PC-9 (cell line): ENCODE data around the gene GRB2. TPM values are rescaled to one million over a fixed set of nuclear protein-coding genes. Genes with fewer than 3 reads are reported as not detected.
A peak's percentile ranks its signal among the peaks of the same experiment; 100 is the strongest.

ENCODE experiments used
- BruUV-seq: library from RNA; stranded (reverse); fragments of 400-500 nt; replicated peaks from 2 replicates; lab custom pipeline; 2021; lab: Mats Ljungman, UMichigan
- CTCF ChIA-PET: fragments of 300-600 bp; sonication (Branson Sonifier 250); formaldehyde crosslinking; loops from one replicate; lab custom pipeline; 2022; ENCODE audit warnings: antibody characterized with exemption; lab: Charles Lee
- POLR2A ChIA-PET: fragments of 300-600 bp; sonication (Branson Sonifier 250); formaldehyde crosslinking; loops from one replicate; lab custom pipeline; 2022; ENCODE audit warnings: antibody characterized with exemption; ENCODE audit not compliant: unreplicated experiment; lab: Charles Lee
- DNase-seq, 2 experiments: peaks; one replicate each; pipeline versions ENCODE4 v3.0.0 to v3.0.0-alpha.2; 2015 to 2022; ENCODE audit warnings: mixed read lengths in 1 of 2
- H2AFZ ChIP-seq: fragments of 200-600 bp; sonication (generic); 2 replicates; pipeline ENCODE4 v1.8.1; 2017; ENCODE audit warnings: antibody characterized with exemption
- H3F3A ChIP-seq: fragments of 200-600 bp; sonication (generic); 2 replicates; pipeline ENCODE4 v1.8.1; 2017; ENCODE audit warnings: antibody characterized with exemption, mild to moderate bottlenecking, low read depth; ENCODE audit not compliant: insufficient read depth
- H3K27ac ChIP-seq: fragments of 200-600 bp; sonication (generic); 2 replicates; pipeline ENCODE4 v1.6.1; 2016; ENCODE audit warnings: mixed run types
- H3K27me3 ChIP-seq: fragments of 200-600 bp; sonication (generic); 2 replicates; pipeline ENCODE4 v1.6.1; 2016; ENCODE audit warnings: low read depth, mixed run types; ENCODE audit not compliant: insufficient read depth
- H3K36me3 ChIP-seq: fragments of 200-600 bp; sonication (generic); 2 replicates; pipeline ENCODE4 v1.6.1; 2016; ENCODE audit warnings: low read depth, mixed run types
- H3K4me1 ChIP-seq: fragments of 200-600 bp; sonication (generic); replicated peaks from 2 replicates; pipeline ENCODE4 v1.6.1; 2016; ENCODE audit warnings: mixed run types; ENCODE audit not compliant: insufficient read depth
- H3K4me2 ChIP-seq: fragments of 200-600 bp; sonication (generic); 2 replicates; pipeline ENCODE4 v1.6.1; 2017; ENCODE audit warnings: mixed run types
- H3K4me3 ChIP-seq: fragments of 200-600 bp; sonication (generic); 2 replicates; pipeline ENCODE4 v1.6.1; 2016; ENCODE audit warnings: mixed run types
- H3K79me2 ChIP-seq: fragments of 200-600 bp; sonication (generic); 2 replicates; pipeline ENCODE4 v1.6.1; 2017; ENCODE audit warnings: low read depth, mixed run types
- H3K9me2 ChIP-seq: fragments of 200-600 bp; sonication (generic); 2 replicates; pipeline ENCODE4 v1.8.1; 2017; ENCODE audit warnings: mild to moderate bottlenecking; ENCODE audit not compliant: insufficient read depth
- H3K9me3 ChIP-seq: fragments of 200-600 bp; sonication (generic); 2 replicates; pipeline ENCODE4 v1.8.1; 2016; ENCODE audit warnings: low read depth; ENCODE audit not compliant: insufficient read depth
- H4K20me1 ChIP-seq: fragments of 200-600 bp; sonication (generic); 2 replicates; pipeline ENCODE4 v1.8.1; 2017; ENCODE audit not compliant: insufficient read depth
- EZH2 ChIP-seq: fragments of 200-600 bp; sonication (generic); IDR thresholded peaks from 2 replicates; pipeline ENCODE4 v1.8.0; 2017; ENCODE audit warnings: antibody characterized with exemption, low read depth
- intact Hi-C: fragments of 100-400 bp; cut with micrococcal nuclease; formaldehyde crosslinking; loops from one replicate; pipeline ENCODE4 v1.10.0; 2022; ENCODE audit not compliant: unreplicated experiment
- total RNA-seq: library from RNA; stranded (reverse); gene quantifications from 2 replicates; pipeline ENCODE4 v1.2.3, GENCODE V29; 2021
- TF ChIP-seq, protein P1 (sequence below): fragments of 200-600 bp; sonication (generic); conservative IDR thresholded peaks from 2 replicates; pipeline ENCODE4 v1.6.1; 2017; ENCODE audit warnings: mixed run types, antibody characterized with exemption, mild to moderate bottlenecking, moderate library complexity

Gene GRB2
- total RNA-seq, 1 experiment from 2014 or later, result 75.3 TPM

DNA sequence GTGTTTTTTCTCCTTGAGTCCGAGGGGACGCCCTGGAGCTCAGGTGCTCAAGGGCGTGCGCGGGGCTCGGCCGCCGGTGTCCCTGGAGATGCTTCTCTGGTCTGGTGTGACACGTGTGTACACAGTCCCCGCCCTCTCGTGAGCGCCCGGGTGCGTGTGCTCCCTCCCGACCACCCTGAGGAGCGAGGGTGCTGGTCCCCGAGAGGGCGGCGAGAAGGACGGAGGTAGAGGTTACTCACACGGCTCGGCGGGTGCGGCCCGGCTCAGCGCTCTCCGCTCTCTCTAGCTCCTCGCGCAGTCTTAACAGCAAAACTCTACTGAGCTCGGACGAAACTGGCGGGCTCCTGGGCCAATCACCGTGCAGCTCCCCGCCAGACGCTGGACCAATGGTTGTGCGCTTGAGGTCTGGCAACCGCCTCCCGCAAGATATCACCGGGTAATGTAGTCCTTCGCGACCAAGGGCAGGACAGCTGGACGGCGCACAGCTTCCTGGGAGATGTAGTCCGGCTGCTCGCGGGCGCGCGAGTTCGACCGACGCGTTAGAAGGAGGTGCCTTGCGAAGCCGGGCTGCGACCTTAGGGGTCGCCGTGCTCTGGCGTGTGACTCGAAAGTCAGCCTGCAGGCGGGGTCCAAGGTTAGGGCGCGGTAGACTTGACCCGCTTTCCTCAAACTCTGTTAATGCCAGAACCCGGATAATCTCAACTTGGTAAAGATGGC lies 116.2 kb downstream of the GRB2 start, which contains the start of gene SLC25A19:
Gene SLC25A19, minus strand, starts transcription at position 319 of the 717 bp plus-strand sequence. CDS start 2,669 bp downstream, outside the sequence.
- peaks cover 15% of the 10 kb centered on the region for H3K79me2 ChIP-seq
- H4K20me1 ChIP-seq, result no peaks in the 10 kb centered on the region
- BruUV-seq, result no TSS peak
- TF ChIP-seq, protein P1, sequence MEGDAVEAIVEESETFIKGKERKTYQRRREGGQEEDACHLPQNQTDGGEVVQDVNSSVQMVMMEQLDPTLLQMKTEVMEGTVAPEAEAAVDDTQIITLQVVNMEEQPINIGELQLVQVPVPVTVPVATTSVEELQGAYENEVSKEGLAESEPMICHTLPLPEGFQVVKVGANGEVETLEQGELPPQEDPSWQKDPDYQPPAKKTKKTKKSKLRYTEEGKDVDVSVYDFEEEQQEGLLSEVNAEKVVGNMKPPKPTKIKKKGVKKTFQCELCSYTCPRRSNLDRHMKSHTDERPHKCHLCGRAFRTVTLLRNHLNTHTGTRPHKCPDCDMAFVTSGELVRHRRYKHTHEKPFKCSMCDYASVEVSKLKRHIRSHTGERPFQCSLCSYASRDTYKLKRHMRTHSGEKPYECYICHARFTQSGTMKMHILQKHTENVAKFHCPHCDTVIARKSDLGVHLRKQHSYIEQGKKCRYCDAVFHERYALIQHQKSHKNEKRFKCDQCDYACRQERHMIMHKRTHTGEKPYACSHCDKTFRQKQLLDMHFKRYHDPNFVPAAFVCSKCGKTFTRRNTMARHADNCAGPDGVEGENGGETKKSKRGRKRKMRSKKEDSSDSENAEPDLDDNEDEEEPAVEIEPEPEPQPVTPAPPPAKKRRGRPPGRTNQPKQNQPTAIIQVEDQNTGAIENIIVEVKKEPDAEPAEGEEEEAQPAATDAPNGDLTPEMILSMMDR, result no peak
- no peak for TF ChIP-seq EZH2
- DNase-seq, result peak; percentile 97
- peak within 1 kb of the TSS; percentile 48 for H3K27ac ChIP-seq
- peak within 1 kb of the TSS; percentile 95 for H2AFZ ChIP-seq
- intact Hi-C loops, result loop anchor here (1.0 kb wide), 2 partner anchors 19 to 116 kb away; partner anchors contain the start of gene GRB2
- H3K36me3 ChIP-seq, result no peaks in the 10 kb centered on the region
- CTCF ChIA-PET, result interaction anchor here (0.6 to 1.7 kb wide), 8 partner anchors 11 to 236 kb away, joined by 3 to 15 read pairs (median 4); partner anchors contain the start of genes GGA3, GRB2 and MIF4GD
- no peaks in the 10 kb centered on the region for H3K27me3 ChIP-seq
- POLR2A ChIA-PET, result interaction anchor here (0.6 to 1.2 kb wide), 9 partner anchors 12 to 917 kb away, joined by 3 to 9 read pairs (median 3); partner anchors contain the start of genes GRB2, MIF4GD and WBP2
- H3K4me2 ChIP-seq, result peak within 1 kb of the TSS; percentile 90
- H3K9me2 ChIP-seq, result no peaks in the 10 kb centered on the region
- 0 out of 2 replicates have a peak, but pooled peaks cover 5% of the 10 kb centered on the region for H3F3A ChIP-seq
- peaks cover 4% of the 10 kb centered on the region for H3K4me1 ChIP-seq
- H3K9me3 ChIP-seq, result no peaks in the 10 kb centered on the region
- H3K4me3 ChIP-seq, result peak within 1 kb of the TSS; percentile 65

DNA sequence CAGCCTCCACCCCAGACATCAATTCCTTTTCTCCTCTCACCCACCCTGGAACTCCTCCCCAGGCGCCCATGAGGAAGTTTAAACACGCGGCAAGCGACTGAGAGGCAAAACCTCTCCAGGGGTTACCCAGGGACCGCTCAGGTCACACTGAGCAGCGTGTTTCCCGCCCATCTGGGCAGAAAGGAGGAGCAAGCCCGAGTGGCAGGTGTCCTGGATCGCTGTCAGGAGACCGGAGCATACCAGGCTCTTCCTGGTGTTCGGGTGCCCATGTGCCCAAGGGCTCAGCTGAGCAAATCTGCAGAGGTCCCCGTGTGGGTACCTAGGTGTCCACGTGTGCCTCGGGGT lies 116.7 kb downstream of the GRB2 start:
- peak; percentile 57 to 59 for DNase-seq
- H3K36me3 ChIP-seq, result no peaks in the 10 kb centered on the region
- no peaks in the 10 kb centered on the region for H3F3A ChIP-seq
- H3K79me2 ChIP-seq, result peaks cover 15% of the 10 kb centered on the region
- H3K27ac ChIP-seq, result peak overlapping the region; percentile 17; the same call in 1 of the 2 replicates
- peak overlapping the region; percentile 95 for H2AFZ ChIP-seq
- H3K9me2 ChIP-seq, result no peaks in the 10 kb centered on the region
- no peaks in the 10 kb centered on the region for H4K20me1 ChIP-seq
- H3K9me3 ChIP-seq, result no peaks in the 10 kb centered on the region
- TF ChIP-seq, protein P1, result no peak
- TF ChIP-seq EZH2, result no peak
- CTCF ChIA-PET, result interaction anchor here (0.7 to 1.7 kb wide), 5 partner anchors 11 to 236 kb away, joined by 3 to 15 read pairs (median 3); partner anchors contain the start of genes GGA3 and MIF4GD
- POLR2A ChIA-PET, result interaction anchor here (0.6 to 1.2 kb wide), 9 partner anchors 11 to 917 kb away, joined by 3 to 9 read pairs (median 3); partner anchors contain the start of genes GRB2, MIF4GD and WBP2
- peak overlapping the region; percentile 90 for H3K4me2 ChIP-seq
- intact Hi-C loops, result loop anchor here (1.0 kb wide), 2 partner anchors 18 to 117 kb away; partner anchors contain the start of gene GRB2
- BruUV-seq, result no TSS peak
- H3K4me1 ChIP-seq, result peaks cover 4% of the 10 kb centered on the region
- peak overlapping the region; percentile 65 for H3K4me3 ChIP-seq
- H3K27me3 ChIP-seq, result no peaks in the 10 kb centered on the region

DNA sequence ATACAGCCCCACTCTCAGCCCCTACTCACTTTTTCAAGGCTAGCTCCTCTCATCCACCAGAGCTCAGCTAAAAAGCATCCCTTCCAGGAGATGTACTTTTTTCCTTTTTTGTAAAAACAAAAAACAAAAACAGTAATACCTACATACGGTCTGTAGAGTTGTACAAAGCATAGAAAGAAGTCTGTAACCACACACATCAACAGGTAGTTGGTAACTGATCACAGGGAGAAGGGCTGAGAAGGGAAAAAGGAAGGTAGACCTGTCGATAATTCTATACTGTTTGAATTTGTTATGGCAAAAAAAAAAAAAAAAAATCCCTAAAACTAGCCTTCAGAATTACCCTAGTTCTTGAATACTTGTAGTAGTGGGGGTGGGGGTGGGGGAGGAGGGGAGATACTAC lies 117.1 kb downstream of the GRB2 start:
- no peak for DNase-seq
- no peak for TF ChIP-seq EZH2
- TF ChIP-seq, protein P1, result no peak
- ChIA-PET POLR2A (interaction anchor here (1.2 kb wide), 1 partner anchor 17 kb away, joined by 9 read pairs; the partner anchor contains the start of gene MIF4GD), CTCF (interaction anchor here (1.1 to 1.2 kb wide), 2 partner anchors 18 to 237 kb away, joined by 3 to 15 read pairs; partner anchors contain the start of gene MIF4GD)
- H3K9me3 ChIP-seq, result no peaks in the 10 kb centered on the region
- intact Hi-C loops, result no loop called here
- H3K4me3 ChIP-seq, result peak overlapping the region; percentile 65; the same call in 1 of the 2 replicates
- no peak overlapping the region for H3K27ac ChIP-seq
- H3K27me3 ChIP-seq, result no peaks in the 10 kb centered on the region
- H3K4me1 ChIP-seq, result peaks cover 4% of the 10 kb centered on the region
- H4K20me1 ChIP-seq, result no peaks in the 10 kb centered on the region
- BruUV-seq, result no TSS peak
- peak overlapping the region; percentile 90 for H3K4me2 ChIP-seq
- no peaks in the 10 kb centered on the region for H3K36me3 ChIP-seq
- H3K9me2 ChIP-seq, result no peaks in the 10 kb centered on the region
- no peaks in the 10 kb centered on the region for H3F3A ChIP-seq
- peaks cover 15% of the 10 kb centered on the region for H3K79me2 ChIP-seq
- H2AFZ ChIP-seq, result peak overlapping the region; percentile 95
